HG03378 (cell line): Measurements from ENCODE around the gene SNAI1.
"Not testable (repeated sequence)": the region's sequence is repeated elsewhere in the genome, so short reads cannot be mapped to it uniquely, and the experiment has no call there.

ENCODE experiments used
- ATAC-seq: cut with Tn5 transposase; IDR thresholded peaks from one replicate; pipeline ENCODE4 v1.9.1; 2021; ENCODE audit warnings: mild to moderate bottlenecking, moderate library complexity; ENCODE audit not compliant: unreplicated experiment

The SNAI1 gene

GRCh38 chr20:49961413-49961812, 21.4 kb upstream of the SNAI1 start:
- no peak for ATAC-seq

- ATAC-seq = no peak
Measured at GRCh38 chr20:49964964-49965780, 17.6 kb upstream of the SNAI1 start.

GRCh38 chr20:49965781-49966305, 16.9 kb upstream of the SNAI1 start:
- no peak for ATAC-seq

GRCh38 chr20:49966861-49967260, 15.9 kb upstream of the SNAI1 start:
- no peak for ATAC-seq

- no peak for ATAC-seq
Measured at GRCh38 chr20:49969234-49969633, 13.5 kb upstream of the SNAI1 start.

- no peak for ATAC-seq
Measured at GRCh38 chr20:49969946-49970345, 12.8 kb upstream of the SNAI1 start.

GRCh38 chr20:49970498-49970897, 12.3 kb upstream of the SNAI1 start:
- ATAC-seq = no peak

- ATAC-seq = no peak
Measured at GRCh38 chr20:49973981-49974380, 8.8 kb upstream of the SNAI1 start.

- no peak for ATAC-seq
Measured at GRCh38 chr20:49976542-49976941, 6.2 kb upstream of the SNAI1 start.

- not testable (repeated sequence) for ATAC-seq
Measured at GRCh38 chr20:49977740-49978139, 5.0 kb upstream of the SNAI1 start.

- ATAC-seq = no peak
Measured at GRCh38 chr20:49978685-49979029, 4.1 kb upstream of the SNAI1 start.

- ATAC-seq = no peak
Measured at GRCh38 chr20:49979030-49979832, 3.5 kb upstream of the SNAI1 start.

- ATAC-seq = no peak
Measured at GRCh38 chr20:49980140-49981008, 2.4 kb upstream of the SNAI1 start.

GRCh38 chr20:49981218-49982071, 1.3 kb upstream of the SNAI1 start:
- ATAC-seq = no peak

GRCh38 chr20:49982072-49982345, 771 bp upstream of the SNAI1 start:
- no peak for ATAC-seq

- peak; percentile 4 for ATAC-seq
Measured at GRCh38 chr20:49983123-49983847, 505 bp downstream of the SNAI1 start.

- ATAC-seq = no peak
Measured at GRCh38 chr20:49983848-49984408, 1.1 kb downstream of the SNAI1 start.

GRCh38 chr20:49984426-49985153, 1.8 kb downstream of the SNAI1 start:
- ATAC-seq = no peak

GRCh38 chr20:49985157-49985556, 2.4 kb downstream of the SNAI1 start:
- no peak for ATAC-seq
